Pancreas (tissue), 10 donors: Measurements from ENCODE around the gene UBE2L5. TPM values are rescaled to one million over a fixed set of nuclear protein-coding genes. Genes with fewer than 3 reads are reported as not detected.
A peak's percentile ranks its signal among the peaks of the same experiment; 100 is the strongest.

Source experiments
- ATAC-seq, 4 donors: fragments of 200-7000 bp; cut with Tn5 transposase; one replicate each; pipeline versions ENCODE4 v1.8.0 to v1.9.1; 2020; ENCODE audit warnings: mild to moderate bottlenecking in 4 of 4, moderate library complexity in 4 of 4
- DNase-seq, 6 donors: peaks; one replicate each; pipeline ENCODE4 v3.0.0-alpha.2; 2020
- FAIRE-seq: peaks from 2 replicates; lab custom pipeline; 2012; peaks lifted over from hg19 to GRCh38; lab: Jason Lieb, UNC
- H3K27ac ChIP-seq, 4 donors: fragments of 200-600 bp; sonication (generic); 1 replicate in 3 of 4; 2 replicates in 1 of 4; pipeline versions ENCODE4 v1.5.0 to v1.8.0; 2020
- H3K27me3 ChIP-seq, 4 donors: fragments of 200-600 bp; one replicate each; pipeline ENCODE4 v1.8.0; 2021
- H3K36me3 ChIP-seq, 3 donors: fragments of 200-600 bp; sonication (generic) in 1 of 3; one replicate each; pipeline versions ENCODE4 v1.5.0 to v1.8.0; 2020 to 2021
- H3K4me1 ChIP-seq, 3 donors: fragments of 200-600 bp; one replicate each; pipeline ENCODE4 v1.8.0; 2021
- H3K4me3 ChIP-seq, 4 donors: fragments of 200-600 bp; sonication (generic) in 2 of 4; one replicate each; pipeline versions ENCODE4 v1.5.0 to v1.8.0; 2020 to 2021
- H3K9me3 ChIP-seq, 4 donors: fragments of 200-600 bp; one replicate each; pipeline ENCODE4 v1.8.0; 2021
- WGBS, 2 donors: extraction: QIAGEN DNeasy Blood & Tissue Kit; methylation state at CpG; one replicate each; pipeline ENCODE4 v1.1.7; 2013; 5-methylcytosine and 5-hydroxymethylcytosine counted together
- intact Hi-C, 3 donors: fragments of 100-400 bp; cut with DNase I; formaldehyde crosslinking; loops; one replicate each; pipeline versions ENCODE4 v1.11.1 to v1.14.2; 2022
- polyA plus RNA-seq, 2 donors: library from polyadenylated mRNA; stranded (reverse); fragments of 200-250 nt; gene quantifications; one replicate each; pipeline ENCODE4 v1.2.3, GENCODE V29; 2013
- total RNA-seq, 6 donors: library from RNA; stranded (reverse); fragmentation: NEBNext Ultra II Directional in 4 of 6; extraction: Animal tissue kit (Norgen Biotek cat#: 25700) in 4 of 6; gene quantifications; one replicate each; pipeline versions ENCODE4 v1.2.1 to v1.2.4, GENCODE V29; 2021 to 2023
- TF ChIP-seq, protein P1 (sequence below), 4 donors: fragments of 200-600 bp; sonication (generic) in 3 of 4; IDR thresholded peaks; one replicate each; pipeline versions ENCODE4 v1.5.0 to v1.8.0; 2021; ENCODE audit warnings: antibody characterized with exemption in 4 of 4
- donor health status: healthy with polysubstance abuse.
- donor health status: DM: no; HTN: no; CAD: no; lungs with moderate emphysema.
- donor health status: DM: no; HTN: no; CAD: no.
- donor health status: control.
- donor health status: control.
- donor health status: Bipolar disorder and iron deficiency.
- donor health status: DM: yes; HTN: yes; CAD: no.
- donor health status: DM: no; HTN: no; CAD: no.
- donor health status: DM: no; HTN: no; CAD: no.
- donor health status: DM: yes; HTN: yes; CAD: no.

Gene UBE2L5
- total and polyA plus RNA-seq, 8 donors: 0.02 TPM; not detected in 7

DNA sequence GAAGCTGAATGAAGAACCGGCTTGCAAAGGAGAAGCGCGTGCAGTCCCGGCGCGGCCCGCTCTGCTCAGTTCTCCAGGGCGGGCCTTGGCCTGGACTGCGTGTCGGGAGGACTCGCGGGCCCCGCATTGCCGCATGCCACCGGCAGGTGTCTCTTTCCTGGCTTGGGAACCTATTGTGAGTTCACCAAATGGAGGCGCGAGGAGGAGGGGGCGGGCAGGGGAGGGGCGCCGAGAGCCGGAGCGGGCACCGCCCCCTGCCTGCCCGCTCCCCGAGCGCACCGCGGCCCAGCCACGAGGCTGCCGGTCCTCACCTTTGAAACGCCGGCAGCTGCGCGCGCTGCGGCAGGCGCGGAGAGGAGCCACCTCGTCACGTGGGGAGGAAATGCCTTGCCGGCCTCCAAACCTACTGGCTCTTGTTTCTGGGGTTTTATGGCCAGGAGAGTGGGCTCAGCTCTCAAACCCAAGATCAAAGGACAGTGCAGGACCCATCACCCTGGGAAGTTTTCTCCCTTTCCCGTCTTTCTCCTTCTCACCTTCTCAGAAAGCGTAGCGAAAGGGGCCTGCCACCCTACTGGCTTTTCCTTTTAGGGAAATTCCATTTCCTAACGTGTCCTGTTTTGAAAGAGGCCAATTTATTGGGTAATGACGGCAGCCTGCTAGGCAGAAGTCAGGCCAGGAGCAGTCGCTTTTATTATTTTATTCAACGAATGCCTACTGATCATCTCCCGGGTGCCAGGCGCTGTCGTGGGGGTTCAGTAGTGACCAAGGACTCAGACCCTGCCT, 13.8 kb upstream of the UBE2L5 start:
- Histone ChIP-seq H3K4me3 (peak overlapping the region in 2 of 4 donors; percentile 12 to 30), H3K36me3 (no peaks in the 10 kb centered on the region), H3K4me1 (peaks cover 0 to 3% (median 0%) of the 10 kb centered on the region in 3 donors), H3K9me3 (no peaks in the 10 kb centered on the region), H3K27ac (peak overlapping the region; percentile 24 to 72 (median 68)), H3K27me3 (no peaks in the 10 kb centered on the region)
- peak; percentile 95 to 98 (median 96) for ATAC-seq
- TF ChIP-seq, protein P1, sequence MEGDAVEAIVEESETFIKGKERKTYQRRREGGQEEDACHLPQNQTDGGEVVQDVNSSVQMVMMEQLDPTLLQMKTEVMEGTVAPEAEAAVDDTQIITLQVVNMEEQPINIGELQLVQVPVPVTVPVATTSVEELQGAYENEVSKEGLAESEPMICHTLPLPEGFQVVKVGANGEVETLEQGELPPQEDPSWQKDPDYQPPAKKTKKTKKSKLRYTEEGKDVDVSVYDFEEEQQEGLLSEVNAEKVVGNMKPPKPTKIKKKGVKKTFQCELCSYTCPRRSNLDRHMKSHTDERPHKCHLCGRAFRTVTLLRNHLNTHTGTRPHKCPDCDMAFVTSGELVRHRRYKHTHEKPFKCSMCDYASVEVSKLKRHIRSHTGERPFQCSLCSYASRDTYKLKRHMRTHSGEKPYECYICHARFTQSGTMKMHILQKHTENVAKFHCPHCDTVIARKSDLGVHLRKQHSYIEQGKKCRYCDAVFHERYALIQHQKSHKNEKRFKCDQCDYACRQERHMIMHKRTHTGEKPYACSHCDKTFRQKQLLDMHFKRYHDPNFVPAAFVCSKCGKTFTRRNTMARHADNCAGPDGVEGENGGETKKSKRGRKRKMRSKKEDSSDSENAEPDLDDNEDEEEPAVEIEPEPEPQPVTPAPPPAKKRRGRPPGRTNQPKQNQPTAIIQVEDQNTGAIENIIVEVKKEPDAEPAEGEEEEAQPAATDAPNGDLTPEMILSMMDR (IDR thresholded peaks at IDR 0.05): peak; percentile 67 to 85 (median 78)
- no peak for FAIRE-seq
- WGBS, 2 donors: 17 to 24% methylated on average over 33 to 51 of the region's 51 CpGs
- intact Hi-C loops: no loop called here
- peak; percentile 92 to 98 (median 98) for DNase-seq

DNA sequence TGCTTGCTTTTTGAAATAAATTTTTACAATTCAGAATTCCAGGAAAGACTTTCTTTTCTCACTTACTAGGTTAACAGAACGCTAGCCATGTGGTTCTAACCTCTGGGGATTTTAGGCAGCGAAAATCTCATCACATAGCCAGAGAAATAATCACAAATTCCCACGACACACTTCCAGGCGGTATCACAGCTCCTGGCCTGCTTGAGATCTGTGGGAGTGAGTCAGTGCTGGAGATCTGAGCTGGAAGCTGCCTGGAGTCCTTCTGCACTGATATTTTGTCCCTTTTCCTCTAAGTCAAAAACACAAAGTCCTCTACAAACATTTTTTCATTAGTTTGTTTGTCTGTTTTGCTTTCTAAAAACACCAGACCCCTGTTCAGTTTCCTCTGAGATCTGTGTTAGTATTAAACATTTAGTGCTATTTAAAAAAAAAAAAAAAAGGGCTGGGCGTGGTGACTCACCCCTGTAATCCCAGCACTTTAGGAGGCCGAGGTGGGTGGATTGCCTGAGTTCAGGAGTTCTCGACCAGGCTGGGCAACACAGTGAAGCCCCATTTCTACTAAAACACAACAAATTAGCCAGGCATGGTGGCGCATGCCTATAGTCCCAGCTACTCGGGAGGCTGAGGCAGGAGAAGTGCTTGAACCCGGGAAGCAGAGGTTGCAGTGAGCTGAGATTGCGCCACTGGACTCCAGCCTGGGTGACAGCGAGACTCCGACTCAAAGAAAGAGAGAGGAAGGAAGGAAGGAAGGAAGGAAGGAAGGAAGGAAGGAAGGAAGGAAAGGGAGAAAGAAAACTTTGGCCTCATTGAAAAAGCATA, 12.2 kb upstream of the UBE2L5 start:
- no peaks in the 10 kb centered on the region for H3K27me3 ChIP-seq
- ATAC-seq (no peak), DNase-seq (no peak), FAIRE-seq (no peak)
- WGBS, 2 donors: 83 to 89% methylated on average over 13 of the region's 13 CpGs
- intact Hi-C loops: no loop called here
- no peaks in the 10 kb centered on the region for H3K9me3 ChIP-seq
- peaks cover 0 to 3% (median 0%) of the 10 kb centered on the region in 3 donors for H3K4me1 ChIP-seq
- no peak overlapping the region for H3K27ac ChIP-seq
- H3K4me3 ChIP-seq: no peak overlapping the region
- TF ChIP-seq, protein P1 (IDR thresholded peaks at IDR 0.05): no peak
- H3K36me3 ChIP-seq: no peaks in the 10 kb centered on the region

DNA sequence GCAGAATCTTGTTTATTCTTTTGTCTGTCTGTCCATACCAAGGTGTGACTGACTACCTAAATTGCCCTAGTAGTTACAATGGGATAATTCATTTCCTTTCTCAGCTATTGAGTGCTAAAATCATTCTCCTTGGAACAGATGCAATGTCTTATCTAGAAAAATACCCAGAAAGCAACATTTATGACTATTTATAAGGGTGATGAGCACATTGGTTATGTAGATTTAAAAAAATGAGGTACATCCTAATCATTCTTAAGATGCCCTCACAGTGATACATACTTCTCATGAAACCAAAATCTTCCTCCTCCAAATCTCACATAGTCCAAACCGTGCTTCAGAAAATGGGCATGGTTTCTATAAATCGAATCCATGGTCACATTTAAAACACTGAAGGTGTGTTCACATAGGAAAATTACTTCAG, 11.6 kb upstream of the UBE2L5 start:
- WGBS, 2 donors: 73 to 83% methylated on average over 2 of the region's 2 CpGs
- ATAC-seq (no peak), DNase-seq (no peak), FAIRE-seq (no peak)
- peaks cover 0 to 3% (median 0%) of the 10 kb centered on the region in 3 donors for H3K4me1 ChIP-seq
- no peak overlapping the region for H3K4me3 ChIP-seq
- no peaks in the 10 kb centered on the region for H3K27me3 ChIP-seq
- H3K9me3 ChIP-seq: no peaks in the 10 kb centered on the region
- no peaks in the 10 kb centered on the region for H3K36me3 ChIP-seq
- H3K27ac ChIP-seq: no peak overlapping the region
- TF ChIP-seq, protein P1 (IDR thresholded peaks at IDR 0.05): no peak
- intact Hi-C loops: no loop called here

DNA sequence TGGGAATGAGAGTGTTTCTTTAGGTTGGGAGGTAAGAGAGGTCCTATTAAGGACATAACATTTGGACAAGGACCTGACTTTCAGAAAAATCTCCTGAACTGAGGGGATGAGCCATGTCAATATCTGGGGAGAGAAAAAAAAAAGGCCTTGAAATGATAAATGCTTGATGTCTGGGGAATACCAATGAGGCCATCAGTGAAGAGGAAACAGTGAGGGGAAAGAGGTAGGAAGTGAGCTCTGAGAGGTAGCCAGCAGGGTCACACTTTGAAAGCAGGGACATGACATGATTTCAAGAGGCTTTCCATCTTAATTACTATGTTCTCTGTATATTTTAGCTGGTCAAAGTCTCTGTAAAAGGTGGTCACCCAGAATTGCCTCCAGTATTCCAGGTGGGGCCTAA, 9.9 kb upstream of the UBE2L5 start:
- Histone ChIP-seq H3K9me3 (no peaks in the 10 kb centered on the region), H3K36me3 (no peaks in the 10 kb centered on the region), H3K27ac (no peak overlapping the region), H3K27me3 (no peaks in the 10 kb centered on the region), H3K4me3 (no peak overlapping the region), H3K4me1 (peaks cover 0 to 3% (median 0%) of the 10 kb centered on the region in 3 donors)
- ATAC-seq: no peak
- no peak for DNase-seq
- intact Hi-C loops: no loop called here
- FAIRE-seq: no peak
- TF ChIP-seq, protein P1 (IDR thresholded peaks at IDR 0.05): no peak
